ENCODE measurements around the gene SNX27.

DNA sequence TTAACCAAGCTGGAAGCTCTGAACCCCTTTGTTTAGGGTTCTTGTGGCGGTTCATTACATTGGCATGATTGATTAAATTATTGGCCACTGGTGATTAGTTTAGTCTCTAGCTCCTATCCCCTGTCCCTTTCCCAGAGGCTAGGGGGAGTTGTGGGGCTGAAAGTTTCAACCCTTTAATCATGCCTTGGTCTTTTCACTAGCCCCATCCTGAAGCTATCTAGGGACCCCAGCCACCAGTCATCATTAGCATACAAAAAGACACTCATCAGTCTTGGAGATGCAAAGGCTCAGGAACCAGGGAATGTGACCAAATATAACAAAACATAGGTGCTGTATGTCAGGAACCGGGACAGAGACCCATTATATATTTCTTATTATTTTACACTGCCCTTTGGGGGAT, 34.7 kb upstream of the SNX27 start:
- TF ChIP-seq, protein P1, sequence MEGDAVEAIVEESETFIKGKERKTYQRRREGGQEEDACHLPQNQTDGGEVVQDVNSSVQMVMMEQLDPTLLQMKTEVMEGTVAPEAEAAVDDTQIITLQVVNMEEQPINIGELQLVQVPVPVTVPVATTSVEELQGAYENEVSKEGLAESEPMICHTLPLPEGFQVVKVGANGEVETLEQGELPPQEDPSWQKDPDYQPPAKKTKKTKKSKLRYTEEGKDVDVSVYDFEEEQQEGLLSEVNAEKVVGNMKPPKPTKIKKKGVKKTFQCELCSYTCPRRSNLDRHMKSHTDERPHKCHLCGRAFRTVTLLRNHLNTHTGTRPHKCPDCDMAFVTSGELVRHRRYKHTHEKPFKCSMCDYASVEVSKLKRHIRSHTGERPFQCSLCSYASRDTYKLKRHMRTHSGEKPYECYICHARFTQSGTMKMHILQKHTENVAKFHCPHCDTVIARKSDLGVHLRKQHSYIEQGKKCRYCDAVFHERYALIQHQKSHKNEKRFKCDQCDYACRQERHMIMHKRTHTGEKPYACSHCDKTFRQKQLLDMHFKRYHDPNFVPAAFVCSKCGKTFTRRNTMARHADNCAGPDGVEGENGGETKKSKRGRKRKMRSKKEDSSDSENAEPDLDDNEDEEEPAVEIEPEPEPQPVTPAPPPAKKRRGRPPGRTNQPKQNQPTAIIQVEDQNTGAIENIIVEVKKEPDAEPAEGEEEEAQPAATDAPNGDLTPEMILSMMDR (IDR thresholded peaks at IDR 0.05) = no peak
- no peak for TF ChIP-seq POLR2A (IDR thresholded peaks at IDR 0.05)
